Left renal cortex interstitium (tissue), 4 donors: Measurements from ENCODE around the gene TMED9. TPM values are rescaled to one million over a fixed set of nuclear protein-coding genes. Genes with fewer than 3 reads are reported as not detected.

Experiments used
- DNase-seq, 4 donors: peaks; one replicate each; pipeline ENCODE4 v3.0.0-alpha.2; 2013; ENCODE audit warnings: low read depth in 4 of 4, low spot score in 2 of 4, missing footprints in 1 of 4
- polyA plus RNA-seq, 4 donors: library from polyadenylated mRNA; unstranded; fragments of 120-200 nt; gene quantifications; one replicate each; pipeline ENCODE4 v1.2.1, GENCODE V29; 2013; ENCODE audit not compliant: insufficient read length in 4 of 4

TMED9 gene
- polyA plus RNA-seq, 4 donors: 150 to 185 (median 155) TPM

DNA sequence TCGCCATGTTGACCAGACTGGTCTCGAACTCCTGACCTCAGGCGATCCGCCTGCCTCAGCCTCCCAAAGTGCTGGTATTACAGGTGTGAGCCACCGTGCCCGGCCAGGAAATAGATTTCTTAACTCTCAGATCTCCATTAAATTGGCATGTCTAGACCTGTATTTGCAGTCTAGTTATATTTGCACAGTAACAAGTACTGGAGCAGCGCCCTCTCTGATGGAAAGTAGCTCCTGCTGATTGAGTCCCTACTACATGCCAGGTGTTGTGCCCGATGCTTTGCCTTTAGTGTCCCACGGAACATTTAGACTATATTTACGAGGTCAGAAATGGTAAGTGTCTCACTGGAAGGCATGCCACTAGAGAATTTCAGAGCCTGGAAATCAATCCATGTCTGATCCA, 15.8 kb upstream of the TMED9 start:
- no peak for DNase-seq

DNA sequence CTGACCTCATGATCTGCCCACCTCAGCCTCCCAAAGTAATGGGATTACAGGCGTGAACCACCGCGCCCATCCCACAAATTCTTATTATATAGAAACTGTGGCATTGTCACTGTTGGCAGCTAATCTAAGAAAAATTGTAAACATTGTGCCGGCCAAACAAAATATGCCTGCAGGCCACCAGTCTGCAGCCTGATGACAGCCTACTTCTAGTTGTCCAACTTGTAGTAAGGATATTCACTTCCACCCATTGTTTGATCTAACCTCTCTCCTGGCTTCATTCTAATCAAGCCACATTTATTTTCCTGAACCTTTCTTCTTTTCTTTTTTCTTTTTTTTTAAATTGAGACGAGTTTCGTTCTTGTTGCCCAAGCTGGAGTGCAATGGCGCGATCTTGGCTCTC, 13.7 kb upstream of the TMED9 start:
- no peak for DNase-seq

DNA sequence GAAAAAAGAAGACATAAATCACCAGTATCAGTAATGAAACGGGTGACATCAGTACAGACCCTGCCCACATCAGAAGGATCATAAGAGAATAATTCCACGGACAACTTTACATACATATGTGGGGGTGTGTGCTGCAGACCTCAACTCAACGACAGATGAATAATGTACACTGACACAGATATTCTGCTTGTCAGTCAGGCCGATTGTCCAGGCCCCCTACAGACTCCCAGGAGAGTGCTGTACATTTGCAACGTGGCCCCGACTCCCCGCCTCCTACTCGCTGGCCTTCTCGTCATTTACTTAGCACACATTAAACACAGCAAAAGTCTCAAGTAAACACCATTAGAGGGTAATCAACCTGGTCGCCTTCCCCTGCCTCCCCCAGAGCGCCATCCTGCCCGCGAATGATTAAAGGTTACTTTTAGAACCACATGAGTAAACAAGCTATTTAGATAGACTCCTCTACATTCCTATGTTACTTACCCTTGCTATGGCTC, 3.5 kb upstream of the TMED9 start:
- no peak for DNase-seq

DNA sequence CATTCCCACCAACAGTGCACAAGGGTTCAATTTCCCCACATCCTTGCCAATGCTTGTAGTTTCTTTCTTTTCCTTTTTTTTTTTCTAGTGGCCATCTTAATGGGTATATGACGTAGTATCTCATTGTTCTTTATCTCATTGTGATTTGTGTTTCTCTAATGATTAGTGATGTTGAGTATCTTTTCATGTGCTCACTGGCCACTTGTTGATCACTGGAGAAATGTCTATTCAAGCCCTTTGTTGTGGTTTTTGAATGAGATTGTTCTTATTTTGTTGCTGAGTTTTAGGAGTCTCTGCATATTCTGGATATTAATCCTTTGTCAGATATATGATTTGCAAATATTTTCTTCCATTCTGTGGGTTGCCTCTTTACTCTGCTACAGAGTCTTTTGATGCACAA, 1.6 kb upstream of the TMED9 start:
- DNase-seq: no peak

DNA sequence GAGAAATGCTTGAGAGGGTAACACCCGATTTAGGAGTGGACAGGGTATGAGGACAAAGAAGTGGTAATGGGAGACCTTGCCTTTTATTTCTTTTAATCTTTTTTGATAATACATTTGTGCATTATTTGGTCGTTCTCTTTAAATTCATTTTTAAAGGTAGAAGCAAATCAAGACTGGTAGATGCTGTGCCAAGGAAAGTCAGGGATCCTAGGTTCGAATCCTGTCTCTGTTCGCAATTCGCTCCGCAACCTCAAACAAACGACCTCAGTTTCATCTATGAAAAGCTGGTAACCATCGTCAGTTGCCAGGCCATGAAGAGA, 353 bp upstream of the TMED9 start:
- no peak for DNase-seq

DNA sequence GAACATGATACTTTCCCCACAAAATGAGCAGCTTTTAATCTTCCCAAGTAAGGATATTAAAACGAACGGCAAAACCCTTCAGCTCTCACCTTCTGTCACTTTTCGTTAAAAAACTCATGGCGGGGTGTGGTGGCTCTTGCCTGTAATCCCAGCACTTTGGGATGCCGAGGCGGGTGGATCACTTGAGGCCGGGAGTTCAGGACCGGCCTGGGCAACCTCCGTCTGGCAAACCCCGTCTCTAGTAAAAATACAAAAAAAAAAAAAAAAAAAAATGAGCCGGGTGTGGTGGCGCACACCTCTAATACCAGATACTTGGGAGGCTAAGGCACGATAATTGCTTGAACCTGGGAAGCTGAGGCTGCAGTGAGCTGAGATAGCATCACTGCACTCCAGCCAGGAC, 902 bp downstream of the TMED9 start:
- no peak for DNase-seq

DNA sequence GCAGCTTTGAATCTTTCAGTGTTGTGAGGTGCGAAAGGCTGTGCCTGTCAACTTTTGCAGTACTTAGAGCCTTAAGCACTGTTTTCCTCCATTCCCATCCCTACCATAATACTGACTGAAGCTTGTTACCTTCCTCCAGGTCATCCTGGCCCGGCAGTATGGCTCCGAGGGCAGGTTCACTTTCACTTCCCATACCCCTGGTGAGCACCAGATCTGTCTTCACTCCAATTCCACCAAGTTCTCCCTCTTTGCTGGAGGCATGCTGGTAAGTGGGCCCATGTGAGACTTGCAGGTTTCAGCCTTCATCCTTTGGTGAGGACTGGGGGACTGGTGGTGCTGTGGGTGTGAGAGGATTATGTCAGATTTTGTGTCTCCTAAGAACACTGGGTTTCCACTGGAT, 1.5 kb downstream of the TMED9 start:
- DNase-seq: no peak

DNA sequence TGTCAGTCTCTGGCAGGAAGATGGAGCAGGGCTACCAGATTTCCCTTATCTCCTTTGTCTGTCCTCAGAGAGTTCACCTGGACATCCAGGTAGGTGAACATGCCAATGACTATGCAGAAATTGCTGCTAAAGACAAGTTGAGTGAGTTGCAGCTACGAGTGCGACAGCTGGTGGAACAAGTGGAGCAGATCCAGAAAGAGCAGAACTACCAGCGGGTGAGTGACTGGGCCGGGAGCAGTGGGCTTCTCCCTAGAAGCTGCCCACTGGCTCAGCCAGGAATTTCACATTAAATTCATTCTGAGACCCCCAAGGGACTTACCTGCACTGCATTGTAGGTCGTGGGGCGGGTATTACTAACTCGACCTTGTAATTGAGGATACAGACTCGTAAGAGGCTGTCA, 2.1 kb downstream of the TMED9 start:
- DNase-seq: no peak

DNA sequence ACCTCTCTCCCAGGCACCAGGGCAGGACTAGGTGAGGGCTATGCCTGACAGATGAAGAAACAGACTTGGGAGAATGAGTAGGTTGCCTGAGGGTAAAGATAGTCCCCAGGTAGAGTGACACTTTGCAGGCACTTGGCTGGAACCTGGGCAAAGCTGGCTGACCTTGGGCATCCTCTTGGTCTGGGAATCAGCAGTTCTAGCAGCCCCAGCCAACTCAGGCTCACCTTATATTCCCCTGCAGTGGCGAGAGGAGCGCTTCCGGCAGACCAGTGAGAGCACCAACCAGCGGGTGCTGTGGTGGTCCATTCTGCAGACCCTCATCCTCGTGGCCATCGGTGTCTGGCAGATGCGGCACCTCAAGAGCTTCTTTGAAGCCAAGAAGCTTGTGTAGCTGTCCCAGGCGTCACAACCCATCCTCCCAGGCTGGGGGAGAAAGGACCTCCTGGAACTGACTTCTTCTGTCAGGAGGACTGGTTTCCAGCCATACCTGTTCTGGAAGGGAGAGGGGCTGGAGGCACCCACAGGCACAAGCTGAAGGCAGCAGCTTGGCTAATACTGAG, 3.1 kb downstream of the TMED9 start:
- no peak for DNase-seq

DNA sequence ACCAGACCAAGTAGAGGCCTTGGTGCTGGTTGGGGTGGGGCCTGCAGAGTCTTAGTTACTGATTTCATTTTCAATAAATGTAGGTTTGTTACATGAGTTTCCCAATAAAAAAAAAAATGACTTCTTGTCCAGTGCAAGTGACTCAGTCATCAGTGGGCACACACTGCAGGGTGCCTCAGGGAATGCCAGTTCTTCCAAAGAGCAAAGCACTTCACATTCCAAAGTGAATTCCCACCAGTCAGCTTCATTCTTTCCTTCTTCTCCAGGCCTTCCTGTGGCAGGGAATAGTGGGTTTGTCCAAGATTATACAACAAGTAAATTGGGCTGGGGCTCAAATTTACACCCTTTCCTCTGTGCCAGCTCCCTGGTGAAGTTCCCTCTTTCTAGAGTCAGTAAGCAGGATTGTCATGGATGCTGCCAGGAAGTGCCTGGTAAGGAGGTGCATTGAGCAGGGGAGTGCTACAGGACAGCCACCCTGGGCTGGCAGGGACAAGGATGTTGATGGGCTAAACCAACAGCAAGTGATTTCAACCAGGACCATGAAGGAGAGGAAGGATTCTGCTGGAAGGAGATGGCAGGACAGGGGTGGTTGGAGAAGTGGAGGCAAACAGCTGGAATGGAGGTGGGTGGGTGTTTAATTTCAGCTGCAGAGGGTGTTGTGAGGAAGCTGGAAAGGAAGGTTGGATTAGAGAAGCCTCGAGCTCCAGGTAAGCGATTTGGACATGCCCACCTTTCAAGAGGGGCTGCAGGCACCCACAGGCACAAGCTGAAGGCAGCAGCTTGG, 4.2 kb downstream of the TMED9 start:
- DNase-seq: no peak

DNA sequence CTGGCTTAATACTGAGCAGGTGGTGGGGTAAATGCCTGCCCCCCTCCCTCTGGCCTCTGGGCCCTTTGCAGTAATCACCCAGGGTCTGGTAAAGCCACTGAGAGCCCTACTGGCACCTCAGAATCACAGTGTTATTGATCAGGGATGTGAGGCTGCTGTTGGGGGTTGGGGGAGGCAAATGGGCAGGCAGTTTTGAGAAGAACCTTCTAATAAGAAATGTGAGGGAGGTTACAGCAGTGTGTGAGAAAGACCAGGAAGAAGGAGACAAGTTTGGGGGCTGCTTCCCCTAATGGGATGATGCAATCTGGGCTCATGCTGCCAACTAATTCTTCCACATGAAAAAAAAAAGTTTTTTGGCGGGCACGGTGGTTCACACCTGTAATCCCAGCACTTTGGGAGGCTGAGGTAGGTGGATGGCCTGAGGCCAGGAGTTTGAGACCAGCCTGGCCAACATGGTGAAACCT, 4.8 kb downstream of the TMED9 start:
- no peak for DNase-seq

DNA sequence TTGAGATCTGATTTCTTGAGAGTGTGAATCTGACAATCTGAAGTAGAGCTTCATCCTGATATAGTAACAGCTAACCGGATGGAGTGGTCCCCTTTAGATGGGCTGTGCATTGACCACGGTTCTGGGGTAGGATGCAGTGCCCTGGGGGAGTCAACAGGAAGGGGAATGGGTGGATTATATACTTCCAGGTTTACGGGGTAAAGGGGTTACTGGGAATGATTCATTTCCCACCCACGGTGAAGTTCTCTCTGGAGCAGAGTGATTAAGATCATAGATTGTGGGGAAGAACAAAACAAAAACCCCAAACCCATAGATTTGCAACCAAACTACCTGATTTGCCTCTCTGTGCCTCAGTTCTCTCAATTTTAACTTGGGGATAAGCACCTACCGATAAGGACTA, 6.5 kb downstream of the TMED9 start:
- DNase-seq: no peak

DNA sequence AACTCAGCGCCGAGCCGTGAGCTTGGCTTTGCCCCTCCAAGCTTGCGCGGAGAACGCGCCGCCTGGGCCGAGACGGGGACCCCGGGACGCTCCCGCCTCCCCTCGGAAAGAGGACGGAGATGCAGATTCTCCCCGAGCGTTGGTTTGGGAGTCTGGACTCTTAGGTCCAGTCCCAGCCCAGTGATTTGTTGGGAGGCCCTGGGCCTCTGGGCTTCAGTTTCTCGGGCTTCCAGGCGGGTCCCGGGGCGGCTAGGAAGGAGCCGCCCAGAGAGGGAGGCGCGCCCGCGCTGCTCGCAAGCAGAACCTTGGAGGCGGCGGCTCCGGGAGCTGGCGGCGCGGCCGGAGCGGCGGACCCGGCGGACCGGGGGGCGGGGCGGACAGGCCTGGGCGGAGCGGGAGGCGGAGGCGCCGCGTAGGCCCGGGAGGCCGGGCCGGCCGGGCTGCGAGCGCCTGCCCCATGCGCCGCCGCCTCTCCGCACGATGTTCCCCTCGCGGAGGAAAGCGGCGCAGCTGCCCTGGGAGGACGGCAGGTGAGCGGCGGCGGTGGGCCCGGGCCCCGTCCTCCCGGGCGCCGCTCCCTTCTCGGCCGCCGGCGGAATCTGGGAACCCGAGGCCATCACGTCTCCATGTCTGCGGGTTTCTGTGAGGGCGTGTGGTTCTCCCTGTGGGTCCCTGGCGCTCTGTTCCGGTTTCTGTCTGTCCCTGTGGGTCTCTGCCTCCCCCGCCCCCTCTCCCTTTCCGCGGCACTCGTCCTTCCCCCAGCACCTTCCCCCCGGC, 7.9 kb downstream of the TMED9 start, which contains the start of gene B4GALT7:
Gene B4GALT7 (plus strand): TSS at position 402 of the 777 bp plus-strand sequence. CDS start 79 bp downstream, at position 481.
- DNase-seq: peak; percentile 41 to 65 (median 61)

DNA sequence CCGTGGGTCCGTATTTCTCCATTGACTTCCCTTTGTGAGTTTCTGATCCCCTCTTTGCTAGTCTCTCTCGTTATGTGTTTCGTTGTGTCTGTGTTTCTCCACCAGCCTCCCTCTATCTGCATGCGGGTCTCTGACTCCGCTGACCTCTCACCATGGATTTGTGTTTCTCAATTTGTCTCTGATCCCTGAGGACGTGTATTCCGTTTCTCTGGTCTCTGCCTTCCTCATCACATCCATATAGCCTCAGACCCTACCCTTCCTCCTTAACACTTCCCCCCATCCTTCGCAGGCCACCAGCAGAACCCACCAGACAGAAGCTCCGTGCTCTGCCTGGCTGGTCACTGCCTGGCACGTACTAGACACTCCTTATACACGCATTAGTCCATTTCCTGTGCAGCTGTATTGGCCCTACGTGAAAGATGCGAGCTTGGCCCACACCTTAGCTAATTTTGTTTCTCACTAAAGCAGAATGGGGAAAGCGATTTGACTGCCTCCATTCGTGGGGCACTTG, 8.6 kb downstream of the TMED9 start:
- peak in 1 of 4 donors; percentile 10 for DNase-seq

DNA sequence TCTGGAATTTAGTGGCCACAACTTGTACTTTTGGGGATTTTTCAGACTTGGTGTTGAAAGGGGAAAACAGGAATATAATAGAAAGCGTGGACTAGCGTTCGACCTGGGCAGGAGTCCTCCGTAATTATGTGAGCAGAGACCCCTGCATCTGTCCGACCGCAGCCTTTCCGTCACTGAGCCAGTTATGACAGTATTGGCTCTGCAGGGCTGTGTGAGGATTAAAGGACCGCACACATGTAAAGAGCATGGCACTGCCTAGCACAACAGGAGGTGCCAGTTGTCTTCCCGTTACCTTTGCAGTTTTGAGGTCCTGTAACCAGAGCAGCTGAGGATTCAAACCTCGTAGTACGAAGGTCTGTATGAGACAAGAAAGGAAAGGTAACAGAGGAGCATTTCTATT, 9.1 kb downstream of the TMED9 start:
- no peak for DNase-seq

DNA sequence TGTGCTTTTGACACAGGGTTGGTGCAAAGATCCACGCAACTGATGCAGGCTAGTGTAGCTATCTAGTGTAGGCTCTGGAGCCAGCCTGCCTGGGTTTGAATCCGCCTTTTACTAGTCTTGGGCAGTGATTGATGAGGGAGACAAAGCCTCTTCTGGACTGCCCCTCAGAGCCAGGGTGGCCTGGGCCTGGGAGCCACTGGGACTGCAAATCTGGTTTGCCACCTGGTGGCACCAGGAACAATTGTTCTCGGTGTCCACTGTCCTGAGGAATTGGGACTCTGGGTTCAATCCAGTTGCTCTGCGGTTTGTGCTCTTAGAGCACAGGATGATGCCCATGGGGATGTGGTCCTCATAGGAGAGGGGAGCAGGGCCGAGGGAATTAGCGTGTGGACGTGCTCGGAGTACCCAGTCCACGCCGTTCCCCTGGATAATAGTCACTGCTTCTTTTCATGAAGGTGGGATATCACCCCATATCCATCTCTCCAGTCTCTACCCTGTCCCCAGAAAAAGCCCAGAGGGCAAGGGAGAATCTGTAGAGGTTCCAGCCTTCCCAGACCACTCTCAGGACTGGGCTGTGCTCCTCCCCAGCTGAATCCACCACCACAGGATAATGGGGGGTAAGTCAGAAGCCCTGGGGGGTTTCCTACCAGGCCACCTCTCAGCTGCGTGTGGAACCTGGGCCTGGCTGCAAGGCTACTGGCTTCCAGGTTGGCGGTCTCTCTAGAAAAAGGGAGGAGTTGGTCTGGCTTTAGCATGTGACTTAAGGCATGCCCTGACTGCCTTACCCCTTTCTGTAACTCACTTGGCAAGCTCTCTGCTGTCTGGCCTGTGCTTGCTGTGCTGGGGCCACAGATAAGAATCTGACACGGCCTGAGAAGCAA, 9.8 kb downstream of the TMED9 start:
- no peak for DNase-seq

DNA sequence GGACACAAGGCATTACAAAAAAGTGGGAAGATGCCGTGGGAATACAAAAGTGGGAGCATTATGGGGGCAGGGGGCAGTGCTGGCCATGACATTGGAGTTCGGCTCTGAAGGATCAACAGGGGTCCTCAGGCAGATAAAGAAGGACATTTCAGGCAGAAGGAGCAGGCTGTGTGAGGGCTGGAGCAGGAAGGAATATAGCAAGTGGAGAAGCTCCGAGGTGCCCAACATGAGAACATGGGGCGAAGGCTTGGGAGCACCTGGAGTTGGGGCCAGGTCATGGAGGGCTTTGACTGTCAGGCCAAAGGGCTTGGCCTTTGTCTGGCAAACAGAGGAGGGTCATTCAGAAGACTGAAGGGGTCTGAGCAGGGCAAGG, 10.4 kb downstream of the TMED9 start:
- DNase-seq: no peak

DNA sequence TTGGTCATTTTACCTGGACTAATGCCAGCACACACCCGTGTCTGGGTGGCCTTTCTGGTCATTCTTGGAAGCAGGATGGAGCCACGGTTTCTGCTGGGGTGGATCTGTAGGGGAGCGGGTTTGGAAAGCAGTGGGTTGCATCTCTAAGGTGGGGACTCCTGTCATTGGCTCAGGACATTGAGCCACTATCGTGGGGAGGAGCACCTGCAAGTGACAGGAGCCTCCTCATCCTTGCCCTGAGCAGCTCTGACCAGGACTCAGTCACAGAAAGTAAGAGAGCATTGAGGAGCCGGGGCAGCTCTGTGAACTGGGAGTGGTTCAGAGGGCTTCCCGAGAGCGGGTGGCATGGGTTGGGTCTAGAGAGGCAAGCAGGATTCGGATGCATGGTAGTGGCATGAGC, 11.6 kb downstream of the TMED9 start:
- no peak for DNase-seq

DNA sequence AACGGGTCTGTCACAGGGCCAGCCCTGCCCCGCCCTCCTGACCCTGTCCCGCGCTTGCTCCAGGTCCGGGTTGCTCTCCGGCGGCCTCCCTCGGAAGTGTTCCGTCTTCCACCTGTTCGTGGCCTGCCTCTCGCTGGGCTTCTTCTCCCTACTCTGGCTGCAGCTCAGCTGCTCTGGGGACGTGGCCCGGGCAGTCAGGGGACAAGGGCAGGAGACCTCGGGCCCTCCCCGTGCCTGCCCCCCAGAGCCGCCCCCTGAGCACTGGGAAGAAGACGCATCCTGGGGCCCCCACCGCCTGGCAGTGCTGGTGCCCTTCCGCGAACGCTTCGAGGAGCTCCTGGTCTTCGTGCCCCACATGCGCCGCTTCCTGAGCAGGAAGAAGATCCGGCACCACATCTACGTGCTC, 12.1 kb downstream of the TMED9 start:
- no peak for DNase-seq

DNA sequence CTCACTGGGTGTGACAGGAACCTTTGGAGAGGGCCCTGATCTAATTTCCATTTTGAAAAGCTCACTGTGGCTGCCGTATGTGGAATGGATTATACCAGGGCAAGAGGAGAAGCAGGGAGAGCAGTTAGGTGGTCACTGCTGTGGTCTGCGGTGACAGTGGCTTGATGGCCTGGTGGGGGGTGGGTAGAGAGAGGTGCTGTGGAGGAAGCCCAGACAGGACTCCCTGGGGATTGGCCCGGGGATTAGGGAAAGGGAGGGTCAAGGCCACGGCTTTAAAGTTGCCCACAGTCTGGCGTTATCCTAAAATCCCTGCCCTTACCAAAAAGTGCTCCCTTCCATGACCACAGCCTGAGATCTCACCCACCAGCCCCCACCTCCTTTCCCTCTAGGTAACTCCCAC, 12.7 kb downstream of the TMED9 start:
- no peak for DNase-seq
